Stimulated activated CD4-positive, alpha-beta T cell treated with anti-CD3 and anti-CD28 coated beads, Interleukin-2, amount 100 ng/mL, for 4 hours (primary cell): ENCODE results near the gene BUB1B.
"Not testable (repeated sequence)": the region's sequence is repeated elsewhere in the genome, so short reads cannot be mapped to it uniquely, and the experiment has no call there.

Experiments
- DNase-seq: peaks from one replicate; pipeline ENCODE4 v3.0.0-alpha.2; 2020; ENCODE audit warnings: low read depth

BUB1B gene

GRCh38 chr15:40160689-40161688 lies at the start of gene BUB1B:
BUB1B (plus strand) TSS chr15:40161069; CDS start chr15:40161221, 152 bp downstream.
- peak; percentile 86 for DNase-seq

GRCh38 chr15:40111888-40112287 lies 49.0 kb upstream of the BUB1B start:
- DNase-seq, result no peak

GRCh38 chr15:40112789-40113188 lies 48.1 kb upstream of the BUB1B start:
- no peak for DNase-seq

GRCh38 chr15:40114218-40114617 lies 46.7 kb upstream of the BUB1B start:
- DNase-seq, result no peak

GRCh38 chr15:40115106-40115505 lies 45.8 kb upstream of the BUB1B start:
- DNase-seq, result not testable (repeated sequence)

GRCh38 chr15:40115670-40116093 lies 45.2 kb upstream of the BUB1B start:
- no peak for DNase-seq

- no peak for DNase-seq
Measured at GRCh38 chr15:40118473-40118872, 42.4 kb upstream of the BUB1B start.

GRCh38 chr15:40121911-40122638 lies 38.8 kb upstream of the BUB1B start:
- no peak for DNase-seq

- not testable (repeated sequence) for DNase-seq
Measured at GRCh38 chr15:40122989-40123388, 37.9 kb upstream of the BUB1B start.

- DNase-seq, result not testable (repeated sequence)
Measured at GRCh38 chr15:40123863-40124262, 37.0 kb upstream of the BUB1B start.

GRCh38 chr15:40124333-40124732 lies 36.5 kb upstream of the BUB1B start:
- not testable (repeated sequence) for DNase-seq

GRCh38 chr15:40124807-40125285 lies 36.0 kb upstream of the BUB1B start:
- not testable (repeated sequence) for DNase-seq

- DNase-seq, result no peak
Measured at GRCh38 chr15:40125950-40126349, 34.9 kb upstream of the BUB1B start.

GRCh38 chr15:40128766-40129660 lies 31.9 kb upstream of the BUB1B start:
- no peak for DNase-seq

- no peak for DNase-seq
Measured at GRCh38 chr15:40130118-40130517, 30.8 kb upstream of the BUB1B start.

- DNase-seq, result no peak
Measured at GRCh38 chr15:40130799-40131502, 29.9 kb upstream of the BUB1B start.

- DNase-seq, result no peak
Measured at GRCh38 chr15:40133544-40133943, 27.3 kb upstream of the BUB1B start.

- DNase-seq, result no peak
Measured at GRCh38 chr15:40134885-40135284, 26.0 kb upstream of the BUB1B start.

- DNase-seq, result not testable (repeated sequence)
Measured at GRCh38 chr15:40135846-40136450, 24.9 kb upstream of the BUB1B start.

- no peak for DNase-seq
Measured at GRCh38 chr15:40136470-40137302, 24.2 kb upstream of the BUB1B start.
